Activated T-cell treated with anti-CD3 and anti-CD28 coated beads for 48 hours (primary cell): ENCODE measurements around the gene CBX2.

Experiments used
- DNase-seq: peaks from one replicate; pipeline ENCODE4 v3.0.0-alpha.2; 2020; ENCODE audit warnings: low read depth

Gene CBX2

DNA sequence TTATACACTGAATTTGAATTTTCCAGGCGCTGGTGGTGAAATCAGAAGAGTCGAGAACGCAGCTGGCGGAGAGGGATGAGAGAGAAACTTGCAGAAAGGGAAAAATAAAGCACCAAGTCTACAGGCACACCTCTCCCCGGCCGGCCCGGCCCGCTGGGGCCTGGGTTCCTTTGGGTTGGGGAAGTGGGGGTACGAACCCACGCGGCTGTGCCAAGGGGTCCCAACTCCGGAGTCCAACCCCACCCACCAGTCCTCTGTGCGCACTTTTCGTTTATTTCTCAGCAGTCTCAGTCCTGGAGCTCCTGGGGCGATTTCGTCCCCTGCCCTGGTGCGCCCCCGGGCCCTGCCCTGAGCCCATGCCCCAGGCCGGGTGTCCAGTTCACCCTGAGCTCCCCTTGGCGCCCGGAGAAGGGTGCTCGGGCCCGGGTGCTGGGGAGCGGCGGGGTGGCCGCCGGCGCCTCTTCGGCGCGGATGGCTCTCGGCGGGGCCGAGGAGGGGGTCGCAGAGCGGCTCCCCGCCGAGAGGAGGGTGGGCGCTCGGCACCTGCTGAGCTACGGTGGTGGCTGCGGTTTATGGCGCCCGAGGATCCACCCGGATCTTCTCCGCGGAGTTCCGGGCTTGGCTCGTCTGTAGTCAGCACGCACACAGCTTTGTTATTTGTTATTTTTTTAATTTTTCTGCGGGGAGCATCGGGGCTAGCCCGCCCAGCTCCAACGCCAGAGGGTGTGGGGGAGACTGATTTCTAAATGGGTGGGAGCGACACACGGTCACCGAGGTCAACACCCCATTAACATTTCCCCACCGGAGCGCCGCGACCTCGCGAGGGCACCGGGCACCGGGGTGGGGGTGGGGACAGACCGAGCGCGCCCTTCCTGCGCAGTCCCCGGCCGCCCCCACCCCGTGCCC lies 34.7 kb downstream of the CBX2 start:
- no peak for DNase-seq

DNA sequence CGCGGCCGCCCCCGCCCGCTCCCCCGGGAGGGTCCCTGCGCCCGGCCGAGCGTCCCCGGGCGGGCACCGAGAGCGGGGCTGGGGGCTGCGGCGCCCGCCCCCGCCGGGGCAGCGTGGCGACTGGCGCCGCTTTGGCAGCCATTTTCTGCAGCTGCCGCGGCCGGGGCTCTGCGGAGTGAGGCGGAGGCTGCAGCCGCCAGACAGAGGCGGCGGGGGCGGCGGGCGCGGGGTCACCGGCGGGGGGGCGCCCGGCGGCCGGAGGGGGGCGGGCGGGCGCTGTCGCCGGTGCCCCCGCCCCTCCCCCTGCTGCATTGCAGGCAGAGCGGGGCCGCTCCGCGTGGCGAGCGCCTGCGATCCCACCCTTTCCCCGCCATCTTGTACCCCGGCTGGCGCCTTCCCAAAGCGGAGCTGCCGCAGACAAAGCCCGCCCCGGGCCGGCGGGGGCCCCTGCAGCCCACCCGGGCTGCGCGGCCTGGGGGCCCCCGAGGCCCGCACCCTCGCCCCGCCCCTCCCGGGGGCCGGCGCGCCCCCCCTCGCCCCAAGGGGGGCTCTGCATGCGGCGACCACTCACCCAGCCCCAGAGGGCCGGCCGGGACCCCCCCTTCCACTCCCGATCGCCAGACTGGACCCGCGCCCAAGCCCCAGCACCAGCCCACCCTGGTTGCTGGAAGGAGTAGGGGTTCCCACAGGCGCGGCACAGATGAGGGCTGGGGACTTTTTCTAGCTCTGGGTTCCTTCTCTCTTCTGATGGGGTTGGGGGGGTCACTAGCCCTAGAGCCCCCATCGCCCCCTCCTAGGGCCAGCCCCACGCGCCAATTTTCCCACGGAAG lies 35.6 kb downstream of the CBX2 start:
- DNase-seq = no peak

DNA sequence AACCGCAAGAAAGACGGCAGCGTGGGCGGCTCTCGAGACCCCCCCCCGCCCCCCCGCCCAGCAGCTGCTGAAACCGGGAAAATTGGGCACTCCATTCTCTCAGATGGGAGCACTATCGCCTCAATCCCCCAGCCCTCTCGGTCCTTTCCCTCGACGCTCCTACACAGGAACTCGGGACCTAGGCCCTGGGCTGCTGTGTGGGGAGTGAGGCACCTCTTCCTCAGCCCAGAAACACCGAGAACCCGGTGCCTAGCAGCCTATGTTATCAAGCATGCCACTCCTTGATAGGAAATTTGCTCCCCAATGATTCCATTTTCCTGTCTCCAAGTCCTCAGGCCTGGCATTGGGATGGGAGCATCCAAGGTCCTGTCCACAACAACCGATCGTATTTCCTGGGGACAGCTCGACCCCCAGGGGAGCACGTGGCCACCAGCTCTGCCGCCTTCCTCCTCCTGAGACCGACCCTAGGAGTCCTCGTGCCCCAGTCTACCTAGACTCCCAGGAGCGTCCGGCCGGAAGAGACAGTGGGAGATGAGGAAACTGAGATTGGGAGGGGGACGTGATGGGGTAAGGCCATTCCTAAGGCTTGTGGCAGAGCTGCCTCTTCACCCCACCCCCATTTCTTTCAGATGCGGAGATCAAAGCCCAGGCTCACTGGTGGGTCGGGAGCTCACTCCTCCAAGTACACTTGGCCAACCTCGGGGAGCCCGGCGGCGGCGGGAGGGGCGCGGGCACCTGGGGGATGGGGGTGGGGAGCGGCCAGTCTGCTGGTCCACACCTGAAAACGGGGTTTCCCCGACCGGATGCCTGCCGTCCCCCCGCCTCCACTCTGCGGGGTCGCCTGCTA lies 36.4 kb downstream of the CBX2 start:
- DNase-seq = no peak

DNA sequence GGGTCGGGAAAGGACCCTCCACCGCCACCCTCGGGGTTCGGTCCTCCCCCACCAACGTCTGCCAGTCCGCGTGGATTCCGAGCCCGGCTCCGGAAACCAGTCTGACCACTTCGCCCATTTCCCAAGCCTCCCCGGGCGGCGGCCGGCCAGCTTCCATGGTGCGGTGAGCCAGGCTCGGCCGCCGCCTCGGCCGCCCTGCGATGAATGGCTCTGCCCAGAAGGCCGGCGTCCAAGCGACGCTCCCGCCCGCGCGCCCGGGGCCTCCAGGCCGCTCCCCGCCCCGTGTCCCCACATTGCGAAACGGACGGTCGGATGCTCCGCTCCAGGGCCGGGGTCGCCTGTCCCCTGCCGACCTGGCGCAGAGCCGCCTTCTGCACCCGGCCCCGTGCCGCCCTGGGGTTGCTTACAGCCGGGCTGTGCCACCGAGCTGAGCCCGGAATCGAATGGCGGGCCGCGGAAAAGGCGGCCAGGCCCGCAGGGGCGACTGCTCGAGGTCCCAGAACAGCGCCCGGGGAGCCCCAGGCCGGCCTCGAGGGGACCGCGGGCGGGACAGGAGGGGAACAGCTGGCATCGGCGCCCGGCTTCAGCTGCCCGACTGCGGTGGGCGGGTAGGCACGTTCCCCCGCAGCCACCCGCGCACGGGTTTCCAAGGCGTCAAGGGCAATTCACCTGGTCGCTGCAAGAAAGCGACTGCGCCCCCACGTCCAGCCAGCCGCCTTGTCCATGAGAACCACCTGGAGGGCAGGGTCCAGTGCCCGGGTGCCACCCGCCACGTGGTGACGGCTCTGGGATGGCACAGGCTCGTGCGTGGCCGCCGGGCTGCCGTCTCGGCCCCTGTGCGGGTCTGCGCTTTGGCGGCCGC lies 37.3 kb downstream of the CBX2 start:
- no peak for DNase-seq

DNA sequence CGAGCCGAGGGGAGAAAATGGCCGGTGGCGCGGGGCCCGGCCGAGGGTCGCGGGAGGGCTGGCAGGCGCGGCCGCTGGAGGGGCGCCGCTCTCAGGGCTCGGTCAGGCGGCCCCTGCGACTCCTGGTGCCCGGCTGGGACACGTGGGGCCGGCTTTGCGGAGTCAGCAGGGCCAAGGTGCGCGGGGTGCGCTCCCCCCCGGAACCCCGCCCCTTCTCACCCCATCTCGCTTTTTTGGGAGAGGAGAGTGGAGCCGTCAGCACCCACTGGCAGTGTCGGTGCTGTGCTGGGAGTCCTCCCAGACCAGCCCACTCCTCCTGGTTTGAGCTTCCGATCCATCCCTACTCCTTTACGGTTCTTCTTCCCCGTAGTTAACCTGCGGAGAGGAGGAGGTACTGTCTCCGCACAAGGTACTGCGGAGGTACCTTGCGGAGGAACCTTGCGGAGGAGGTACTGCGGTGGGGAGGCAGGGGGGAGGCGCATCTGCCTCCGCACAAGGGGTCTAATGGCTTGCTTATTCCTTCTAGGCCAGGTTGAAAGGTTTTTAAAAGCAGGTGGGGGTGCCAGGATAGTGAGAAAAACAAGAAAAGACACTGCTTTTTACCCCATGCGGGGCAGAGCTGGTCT lies 38.0 kb downstream of the CBX2 start:
- DNase-seq = no peak

DNA sequence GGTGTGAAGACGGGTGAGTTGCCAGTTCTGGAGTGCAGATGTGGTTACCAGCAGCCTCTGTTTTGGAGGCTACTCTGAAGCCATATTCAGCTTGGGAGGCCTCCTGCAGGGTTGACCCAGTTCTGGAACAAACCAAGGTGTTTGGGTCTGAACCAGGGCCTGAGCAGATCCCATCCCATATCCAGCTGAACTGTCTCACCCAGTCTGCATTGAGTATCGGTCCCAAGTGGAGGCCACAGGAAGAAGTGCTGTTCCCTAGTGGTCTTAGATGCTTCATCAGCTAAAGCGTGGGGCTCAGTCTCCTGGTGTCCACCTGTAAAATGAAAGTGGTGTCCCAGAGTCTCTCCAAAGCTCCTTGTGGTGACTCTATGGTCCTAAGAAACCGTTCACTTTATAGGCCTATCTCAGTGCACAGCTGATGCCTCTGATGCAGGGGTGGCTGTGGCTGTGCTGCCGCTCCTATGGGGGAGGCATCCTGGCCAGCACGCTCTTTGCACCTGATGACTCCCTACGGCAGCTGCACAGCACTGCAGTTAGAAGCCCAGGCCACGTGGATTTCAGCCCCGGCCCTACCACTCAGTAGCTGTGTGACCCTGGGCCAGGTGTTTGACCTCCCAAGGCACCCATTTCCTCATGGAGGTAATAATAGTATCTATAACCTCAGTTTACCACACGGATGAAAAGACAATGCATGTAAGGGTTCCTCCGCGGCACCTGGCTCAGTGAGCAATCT lies 40.2 kb downstream of the CBX2 start:
- DNase-seq = no peak

DNA sequence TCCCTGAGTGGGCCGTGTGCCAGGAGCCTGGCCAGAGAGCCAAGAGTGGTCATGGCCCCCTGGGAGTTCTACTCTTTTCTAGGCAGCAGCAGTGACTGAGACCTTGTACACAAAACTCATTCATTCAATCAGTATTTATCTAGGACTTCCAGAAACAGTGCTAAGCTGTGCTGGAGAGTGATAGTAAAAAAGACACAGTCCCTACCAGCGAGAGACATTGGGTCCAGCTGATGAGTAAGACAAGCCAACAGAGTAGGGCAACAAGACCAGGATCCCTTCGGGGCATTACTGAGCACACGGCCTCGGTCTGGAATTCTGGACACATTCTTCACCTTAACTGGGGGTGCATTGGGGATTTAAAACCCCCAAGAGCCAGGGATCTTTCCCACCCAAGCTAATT lies 41.1 kb downstream of the CBX2 start:
- DNase-seq = no peak

DNA sequence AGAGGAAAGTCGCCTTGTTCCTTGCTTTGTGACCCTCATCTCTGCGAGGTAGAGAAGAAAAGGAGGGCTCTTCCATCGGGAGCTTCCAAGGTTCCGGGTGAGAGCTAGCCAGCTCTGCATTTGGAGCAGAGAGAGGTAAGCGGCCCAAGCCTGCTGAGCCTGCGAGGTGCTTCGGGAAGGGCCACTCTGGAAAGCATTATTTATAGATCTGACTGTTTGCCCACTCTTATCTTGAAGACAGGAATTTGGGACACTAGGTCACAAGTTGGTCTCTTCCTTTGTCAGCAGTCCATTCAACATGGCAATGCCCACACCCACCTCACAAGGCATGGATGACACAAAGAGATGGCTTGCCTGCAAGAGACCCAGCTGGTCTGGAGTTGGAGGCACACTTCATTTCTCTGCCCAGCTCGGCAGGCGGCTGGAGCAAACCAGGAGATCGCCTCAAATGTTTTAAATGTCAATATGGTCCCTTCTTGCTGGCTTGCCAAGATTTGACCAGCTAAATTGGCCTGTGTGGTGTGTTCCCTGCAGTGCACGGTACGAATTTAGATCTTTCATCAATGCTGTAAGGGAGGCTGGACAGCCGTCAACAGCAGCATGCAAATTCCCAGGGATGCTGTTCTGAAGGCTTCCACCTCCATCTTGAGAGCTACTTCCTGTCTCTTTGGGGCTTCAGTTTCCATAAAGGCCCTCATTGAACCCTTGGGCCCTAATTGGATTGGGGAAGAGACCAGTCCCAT lies 41.8 kb downstream of the CBX2 start:
- DNase-seq = no peak

DNA sequence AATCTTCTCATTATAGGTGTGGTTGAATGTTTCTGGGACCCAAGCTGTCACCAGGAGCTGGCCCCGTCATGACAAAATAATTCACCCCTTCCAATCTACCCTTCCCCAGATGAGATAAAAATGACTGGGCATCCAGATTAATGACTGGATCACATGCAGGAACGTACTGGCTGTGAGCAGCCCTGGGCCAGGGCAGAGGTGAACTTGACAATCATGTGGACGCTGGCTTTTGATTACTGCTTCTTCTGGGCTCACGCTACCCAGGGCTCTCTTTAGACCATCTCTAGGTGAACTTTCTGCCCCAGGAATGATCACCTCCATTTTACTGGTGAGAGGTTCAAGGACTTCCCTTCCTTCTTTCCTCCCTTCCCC lies 43.0 kb downstream of the CBX2 start:
- DNase-seq = no peak

DNA sequence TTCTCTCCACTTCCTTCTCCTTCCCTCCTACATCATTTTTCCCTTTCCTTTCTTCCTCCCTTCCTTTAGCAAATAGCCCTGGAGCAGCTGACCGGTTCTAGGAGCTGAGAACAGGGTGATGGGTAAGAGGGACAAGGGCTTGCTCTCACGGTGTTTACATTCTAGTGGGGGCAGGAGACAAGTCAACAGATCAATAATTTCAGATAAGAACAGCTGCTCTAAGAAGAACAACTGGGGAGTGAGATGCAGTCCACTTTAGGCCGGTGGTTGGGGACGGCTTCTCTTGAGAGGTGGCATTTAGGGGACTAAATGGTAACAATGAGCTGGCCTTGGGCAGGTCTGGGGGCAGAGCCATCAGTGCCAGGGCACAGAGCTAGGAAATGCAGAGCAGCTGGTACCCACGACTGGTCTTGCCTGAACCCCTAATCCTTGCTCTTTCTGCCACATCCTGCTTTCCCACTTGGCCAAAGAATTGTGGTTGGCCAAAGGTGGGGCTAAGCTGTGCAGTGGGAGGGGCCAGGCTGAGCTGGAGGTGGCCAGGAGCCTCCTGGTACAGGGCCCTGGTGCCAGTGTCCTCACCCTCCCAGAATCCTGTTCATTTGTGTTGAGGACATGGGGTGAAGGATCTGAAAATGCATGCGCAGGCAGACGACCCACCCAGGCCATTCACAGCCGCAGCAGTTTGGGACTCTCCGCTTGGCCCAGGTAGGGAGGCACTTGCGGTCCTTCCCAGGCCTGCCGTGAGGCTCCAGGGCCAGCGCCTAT lies 43.6 kb downstream of the CBX2 start:
- DNase-seq = no peak

DNA sequence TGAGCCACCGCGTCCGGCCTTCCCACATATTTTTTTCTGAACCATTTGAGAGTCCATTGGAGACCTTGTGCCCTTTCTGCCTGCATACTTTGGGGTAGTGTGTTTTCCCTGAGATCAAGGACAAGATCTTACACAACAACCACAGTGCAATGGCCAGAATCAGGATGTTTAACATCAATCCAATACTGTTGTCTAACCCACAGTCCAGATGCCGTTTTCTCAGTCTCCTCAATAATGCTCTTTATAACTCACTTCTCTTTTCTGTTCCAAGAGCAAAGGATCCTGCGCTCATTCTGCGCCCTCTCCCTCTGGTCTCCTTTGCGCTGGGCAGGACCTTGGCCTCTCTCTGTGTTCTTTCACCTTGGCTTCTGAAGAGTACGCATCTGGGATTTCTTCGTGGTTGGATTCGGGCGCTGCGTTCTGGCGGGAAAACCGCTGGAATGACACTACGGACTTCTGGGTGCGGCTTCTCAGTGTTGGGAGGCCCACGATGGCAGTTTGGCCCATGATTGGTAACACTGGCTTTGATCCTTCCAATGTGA lies 44.7 kb downstream of the CBX2 start:
- no peak for DNase-seq

DNA sequence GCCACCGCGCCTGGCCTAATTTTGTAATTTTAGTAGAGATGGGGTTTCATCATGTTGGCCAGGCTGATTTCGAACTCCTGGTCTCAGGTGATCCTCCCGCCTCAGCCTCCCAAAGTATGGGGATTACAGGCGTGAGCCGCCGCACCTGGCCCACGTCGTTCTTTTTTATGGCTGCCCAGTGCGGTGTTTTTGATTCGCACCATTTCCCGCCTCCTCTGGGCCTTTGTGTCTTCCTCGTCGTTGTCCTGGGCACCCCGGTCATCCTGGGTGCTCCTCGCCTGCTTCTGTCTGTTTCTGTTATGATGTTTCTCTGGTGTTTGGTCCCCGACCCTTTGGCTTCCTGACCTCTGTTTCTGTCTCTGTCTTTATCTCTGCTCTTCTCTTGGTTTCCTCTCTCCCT lies 46.3 kb downstream of the CBX2 start:
- no peak for DNase-seq

DNA sequence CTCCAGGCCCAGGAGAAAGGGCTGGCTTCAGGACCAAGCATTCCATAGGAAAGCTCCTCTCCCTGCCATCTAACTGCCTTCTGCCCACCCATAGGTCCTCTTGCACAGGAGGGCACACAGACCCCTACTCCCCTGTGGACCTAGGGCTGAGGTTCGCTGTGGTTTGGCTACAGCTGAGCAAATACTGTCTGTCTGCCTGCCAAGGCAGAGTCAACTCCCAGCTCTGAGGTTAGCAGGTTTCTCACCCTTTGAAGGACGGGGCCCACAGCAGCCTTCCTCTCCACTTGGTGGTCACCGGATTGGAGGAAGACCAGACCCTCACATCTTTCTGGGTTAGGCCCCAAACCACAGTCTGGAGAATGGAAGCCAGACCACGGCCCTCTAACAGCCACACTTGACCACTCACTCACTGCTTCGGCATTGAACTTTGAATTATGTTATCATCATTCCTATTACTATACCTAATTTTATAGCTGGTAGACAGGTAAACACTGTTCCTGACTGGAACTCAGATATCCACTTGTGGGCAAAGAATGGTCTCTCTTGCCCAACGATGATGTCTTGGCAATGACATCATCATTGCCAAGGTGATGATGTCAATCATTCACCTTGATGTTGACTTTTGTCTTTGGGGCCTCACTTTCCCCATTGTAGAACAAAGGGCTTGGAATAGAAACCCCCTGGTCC lies 47.1 kb downstream of the CBX2 start:
- DNase-seq = no peak

DNA sequence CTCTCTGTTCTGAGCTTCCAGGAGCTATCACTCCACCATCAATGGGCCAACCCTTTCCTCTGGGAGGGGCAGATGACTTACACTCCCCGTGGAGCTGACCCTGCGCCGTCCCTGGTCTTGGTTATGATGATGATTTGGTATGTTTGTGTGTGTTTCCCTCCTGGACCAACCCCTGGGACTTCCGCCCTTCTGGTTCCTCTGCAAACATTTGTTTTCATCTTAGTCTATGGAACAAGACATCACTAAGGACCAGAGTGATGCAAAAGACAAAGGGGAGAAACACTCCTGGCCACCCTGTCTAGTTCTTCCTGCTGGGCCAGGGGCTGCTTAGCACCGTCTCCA lies 47.6 kb downstream of the CBX2 start:
- no peak for DNase-seq

DNA sequence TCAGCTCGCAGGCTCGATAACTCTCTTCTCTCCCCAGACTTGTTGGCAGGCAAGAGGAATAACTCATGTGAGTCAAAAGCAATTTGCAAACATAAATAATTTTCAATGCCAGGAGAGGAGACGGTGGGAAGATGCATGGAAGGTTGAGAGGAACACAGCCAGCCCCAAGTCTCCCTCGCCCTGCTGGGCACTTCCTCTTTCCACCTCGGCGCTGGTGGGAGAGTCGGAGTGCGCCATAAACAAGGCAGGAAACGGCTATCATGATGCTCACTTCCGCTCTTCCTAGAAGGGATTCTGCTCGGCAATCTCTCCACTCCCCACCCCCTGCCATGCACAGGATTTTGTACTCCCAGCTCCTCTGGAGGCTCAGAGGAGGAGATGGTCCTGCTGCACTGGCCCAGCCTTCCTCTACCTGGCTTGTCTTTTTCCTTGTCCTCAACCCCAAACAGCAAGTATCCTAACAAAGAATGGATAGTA lies 48.3 kb downstream of the CBX2 start:
- DNase-seq = no peak

DNA sequence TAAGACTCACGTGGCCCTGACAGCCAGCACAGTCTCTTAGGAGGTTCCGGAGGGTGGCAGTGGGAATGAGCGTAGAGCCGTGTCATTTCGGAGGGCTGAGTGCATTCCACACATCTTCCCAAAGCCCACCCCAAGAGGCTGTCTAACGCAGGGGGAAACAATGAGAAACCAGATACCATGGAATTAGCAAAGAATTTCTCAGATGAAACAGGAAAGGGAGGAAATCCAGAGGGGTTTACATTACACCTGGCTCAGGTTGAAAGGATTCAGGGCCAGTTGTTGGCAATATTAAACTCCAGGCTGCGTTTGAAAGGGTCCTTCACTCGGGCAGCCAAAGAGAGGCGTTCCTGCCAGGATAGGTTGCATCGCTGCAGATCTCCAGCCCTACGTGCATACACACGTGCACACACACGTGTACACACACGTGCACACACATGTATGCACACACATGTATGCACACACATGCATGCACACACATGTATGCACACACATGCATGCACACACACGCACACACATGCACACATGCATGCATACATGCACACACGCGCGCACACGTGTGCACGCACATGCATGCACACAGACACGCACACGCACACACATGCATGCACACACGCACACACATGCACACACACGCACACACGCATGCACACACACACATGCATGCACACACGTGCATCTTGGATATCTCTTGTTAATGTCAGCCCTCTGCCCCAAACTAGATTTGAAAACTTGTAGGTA lies 49.1 kb downstream of the CBX2 start:
- DNase-seq = no peak

DNA sequence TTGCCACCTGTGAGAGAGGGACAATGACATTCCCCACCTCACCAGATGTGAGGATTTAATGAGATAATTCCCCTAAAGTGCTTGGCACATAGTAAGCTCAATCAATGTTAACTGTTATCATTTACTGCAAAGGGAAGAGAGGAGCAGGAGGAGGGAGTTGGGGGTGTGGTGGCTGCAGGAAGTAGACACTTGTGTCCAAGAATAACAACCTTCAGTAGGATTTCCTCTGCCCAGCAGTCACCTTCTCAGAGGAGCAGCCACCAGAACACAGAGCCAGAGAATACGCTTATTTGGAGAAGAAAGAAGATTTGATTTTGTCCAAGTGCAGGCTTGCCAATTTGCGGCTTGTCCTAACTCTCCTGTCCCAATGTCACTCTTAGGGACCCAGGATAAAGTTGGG lies 51.1 kb downstream of the CBX2 start:
- no peak for DNase-seq
